ACC112 (cell line): ENCODE measurements around the gene NECTIN1.

Experiments
- H2AFZ ChIP-seq: fragments of 200-600 bp; sonication (generic); one replicate; pipeline ENCODE4 v1.6.0; 2017; ENCODE audit warnings: antibody characterized with exemption, low read length; ENCODE audit not compliant: unreplicated experiment
- H3K27ac ChIP-seq: fragments of 200-600 bp; sonication (generic); 2 replicates; pipeline ENCODE4 v1.5.1; 2014; ENCODE audit warnings: low read depth, mild to moderate bottlenecking, antibody characterized with exemption, low read length, moderate library complexity
- H3K27me3 ChIP-seq: fragments of 200-600 bp; sonication (generic); 2 replicates; pipeline ENCODE4 v1.6.1; 2014; ENCODE audit warnings: mild to moderate bottlenecking, antibody characterized with exemption, low read length, moderate library complexity, mixed read lengths; ENCODE audit not compliant: insufficient read depth
- H3K36me3 ChIP-seq: fragments of 200-600 bp; sonication (generic); 2 replicates; pipeline ENCODE4 v1.6.1; 2016; ENCODE audit warnings: mild to moderate bottlenecking, antibody characterized with exemption, low read length, moderate library complexity, mixed read lengths; ENCODE audit not compliant: insufficient read depth
- H3K4me1 ChIP-seq: fragments of 200-600 bp; sonication (generic); one replicate; pipeline ENCODE4 v1.6.1; 2016; ENCODE audit warnings: low read length, mixed read lengths; ENCODE audit not compliant: insufficient read depth, unreplicated experiment, control insufficient read depth
- H3K4me3 ChIP-seq: fragments of 200-600 bp; sonication (generic); 2 replicates; pipeline ENCODE4 v1.5.1; 2014; ENCODE audit warnings: mild to moderate bottlenecking, low read depth, low read length
- H3K79me2 ChIP-seq: fragments of 200-600 bp; sonication (generic); one replicate; pipeline ENCODE4 v1.6.0; 2016; ENCODE audit warnings: low read length; ENCODE audit not compliant: control insufficient read depth, unreplicated experiment, insufficient read depth

NECTIN1 gene

DNA sequence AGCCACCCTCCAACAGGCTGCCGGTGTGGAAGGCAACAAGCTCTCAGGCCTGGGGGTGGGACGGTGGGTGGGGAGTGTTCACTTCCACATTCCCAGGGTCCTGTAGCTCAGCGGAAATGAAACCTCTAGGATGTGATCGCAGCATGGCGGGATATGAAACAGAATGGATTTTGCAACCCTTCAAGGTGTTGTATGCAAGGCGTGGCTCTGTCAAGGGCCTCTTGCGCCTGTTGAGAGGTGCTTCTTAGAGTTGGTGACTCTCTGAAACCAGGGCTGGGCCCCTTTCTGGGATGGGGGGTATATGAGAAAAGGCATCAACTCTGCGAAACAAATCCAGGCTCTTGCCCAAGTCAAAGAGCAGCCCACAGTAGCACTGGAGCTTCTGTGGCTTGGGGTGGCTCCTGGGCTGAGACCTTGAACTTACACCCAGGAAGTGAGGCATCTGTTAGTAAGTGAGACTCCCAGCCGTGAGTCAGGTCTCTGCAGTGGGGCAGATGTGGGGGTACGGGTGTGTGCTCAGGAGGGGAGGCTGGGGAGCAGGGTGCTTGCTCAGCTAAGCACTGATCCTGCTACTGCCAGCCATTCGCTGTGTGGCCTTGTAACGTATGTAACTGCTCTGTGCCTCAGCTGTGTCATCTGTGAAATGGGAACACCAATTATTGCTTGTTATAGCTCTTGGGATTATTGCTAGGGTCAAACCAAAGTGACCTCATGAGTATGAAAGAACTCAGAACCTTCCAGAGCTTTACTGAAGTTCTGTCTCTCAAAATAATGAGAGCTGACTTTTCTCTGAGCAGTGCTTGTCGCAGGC, 28.3 kb downstream of the NECTIN1 start:
- Histone ChIP-seq H3K27ac (no peak overlapping the region), H3K36me3 (no peaks in the 10 kb centered on the region), H3K27me3 (no peaks in the 10 kb centered on the region), H2AFZ (no peak overlapping the region), H3K79me2 (no peaks in the 10 kb centered on the region), H3K4me1 (peaks cover 13% of the 10 kb centered on the region), H3K4me3 (no peak overlapping the region)

- no peaks in the 10 kb centered on the region for H3K36me3 ChIP-seq
- no peak overlapping the region for H2AFZ ChIP-seq
- H3K79me2 ChIP-seq, result no peaks in the 10 kb centered on the region
- no peak overlapping the region for H3K27ac ChIP-seq
- H3K27me3 ChIP-seq, result no peaks in the 10 kb centered on the region
- no peak overlapping the region for H3K4me3 ChIP-seq
- H3K4me1 ChIP-seq, result peaks cover 13% of the 10 kb centered on the region
Observed at GRCh38 chr11:119700030-119700429, 29.0 kb downstream of the NECTIN1 start.

GRCh38 chr11:119699227-119699626, 29.8 kb downstream of the NECTIN1 start:
- Histone ChIP-seq H3K27me3 (no peaks in the 10 kb centered on the region), H3K27ac (no peak overlapping the region), H3K4me3 (no peak overlapping the region), H2AFZ (no peak overlapping the region), H3K4me1 (peaks cover 16% of the 10 kb centered on the region), H3K79me2 (no peaks in the 10 kb centered on the region), H3K36me3 (no peaks in the 10 kb centered on the region)

DNA sequence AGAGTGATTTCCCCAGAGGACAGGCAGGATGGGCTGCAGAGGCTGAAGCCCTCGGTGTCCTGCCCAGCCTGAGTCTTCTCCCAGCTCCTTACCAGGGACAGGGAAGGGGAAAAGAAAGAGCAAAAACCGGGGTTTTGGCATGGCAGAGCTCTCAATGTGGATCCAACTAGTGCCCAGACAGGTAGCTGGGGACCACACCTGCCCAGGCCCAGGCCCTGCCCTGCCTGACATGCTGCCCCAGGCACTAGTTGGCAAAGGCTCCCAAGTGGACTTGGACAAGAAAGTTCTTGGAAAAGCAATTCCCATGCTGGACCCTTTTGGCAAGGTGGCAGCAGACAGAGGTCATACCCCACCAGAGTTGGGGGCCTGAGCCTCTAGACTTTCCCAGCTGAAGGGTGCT, 31.1 kb downstream of the NECTIN1 start:
- Histone ChIP-seq H3K4me1 (peaks cover 16% of the 10 kb centered on the region), H3K27me3 (no peaks in the 10 kb centered on the region), H3K79me2 (no peaks in the 10 kb centered on the region), H2AFZ (no peak overlapping the region), H3K27ac (no peak overlapping the region), H3K36me3 (no peaks in the 10 kb centered on the region), H3K4me3 (no peak overlapping the region)

GRCh38 chr11:119697445-119697844, 31.6 kb downstream of the NECTIN1 start:
- Histone ChIP-seq H3K4me1 (peaks cover 16% of the 10 kb centered on the region), H3K27me3 (no peaks in the 10 kb centered on the region), H3K27ac (no peak overlapping the region), H3K36me3 (no peaks in the 10 kb centered on the region), H2AFZ (no peak overlapping the region), H3K79me2 (no peaks in the 10 kb centered on the region), H3K4me3 (no peak overlapping the region)

- Histone ChIP-seq H3K4me1 (peaks cover 16% of the 10 kb centered on the region), H3K79me2 (no peaks in the 10 kb centered on the region), H3K27ac (no peak overlapping the region)
Observed at GRCh38 chr11:119696378-119697222, 32.4 kb downstream of the NECTIN1 start.

DNA sequence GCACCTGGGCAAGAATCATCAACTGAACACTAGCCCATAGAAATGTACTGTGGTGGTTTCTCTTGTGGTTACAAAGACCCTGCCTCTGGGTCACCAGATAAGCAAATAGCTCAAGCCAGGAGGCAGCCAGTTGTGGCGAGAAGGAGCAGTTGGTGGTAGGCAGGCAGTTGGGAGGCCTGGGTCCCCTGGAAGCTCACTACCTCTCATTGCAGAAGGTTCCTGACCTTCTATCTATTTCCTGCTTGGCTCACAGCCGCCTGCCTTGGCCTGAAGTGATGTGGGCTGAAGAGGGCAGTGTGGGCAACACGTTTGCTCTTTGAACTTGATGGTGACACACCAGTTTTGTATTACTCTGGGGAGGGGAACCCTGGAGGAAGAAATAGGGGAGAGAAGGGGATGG, 34.7 kb downstream of the NECTIN1 start:
- Histone ChIP-seq H3K27me3 (no peaks in the 10 kb centered on the region), H3K27ac (no peak overlapping the region), H3K79me2 (no peaks in the 10 kb centered on the region), H3K4me3 (no peak overlapping the region), H3K4me1 (peaks cover 4% of the 10 kb centered on the region), H3K36me3 (no peaks in the 10 kb centered on the region), H2AFZ (no peak overlapping the region)

More at GRCh38 chr11:119696378-119697222, 32.4 kb downstream of the NECTIN1 start:
- no peaks in the 10 kb centered on the region for H3K36me3 ChIP-seq
- H2AFZ ChIP-seq, result no peak overlapping the region
- no peak overlapping the region for H3K4me3 ChIP-seq
- no peaks in the 10 kb centered on the region for H3K27me3 ChIP-seq

DNA sequence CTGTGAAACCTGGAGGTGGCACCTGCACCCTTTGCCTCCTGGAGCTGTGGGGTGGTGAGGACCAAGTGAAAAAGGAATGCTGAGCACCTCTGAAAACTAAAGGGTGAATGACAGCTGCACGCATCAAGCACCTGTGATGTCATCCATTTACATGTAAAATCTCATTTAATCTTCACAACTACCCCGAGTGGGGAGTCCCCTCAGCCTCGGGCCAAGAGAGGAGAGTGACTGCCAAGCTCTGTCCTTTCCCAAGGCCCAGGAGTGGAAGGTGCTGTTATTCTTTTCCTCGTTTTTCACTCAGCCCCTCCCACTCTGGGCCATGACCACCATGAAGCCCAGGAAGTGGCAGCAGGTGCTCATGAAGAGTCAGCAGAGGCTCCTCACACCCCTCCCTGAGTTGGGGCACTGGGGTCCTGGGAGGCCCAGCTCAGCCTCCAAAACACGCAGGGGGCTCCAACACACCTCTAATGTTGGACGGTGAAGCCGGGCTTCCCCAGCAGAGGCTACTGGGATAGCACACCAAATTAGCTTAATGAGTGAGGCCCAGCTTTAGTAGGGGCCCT, 35.7 kb downstream of the NECTIN1 start:
- Histone ChIP-seq H3K27me3 (no peaks in the 10 kb centered on the region), H3K4me3 (no peak overlapping the region), H3K4me1 (peaks cover 3% of the 10 kb centered on the region), H2AFZ (no peak overlapping the region), H3K27ac (no peak overlapping the region), H3K79me2 (no peaks in the 10 kb centered on the region), H3K36me3 (no peaks in the 10 kb centered on the region)

GRCh38 chr11:119692540-119692820, 36.5 kb downstream of the NECTIN1 start:
- no peak overlapping the region for H2AFZ ChIP-seq
- no peaks in the 10 kb centered on the region for H3K27me3 ChIP-seq
- H3K36me3 ChIP-seq, result no peaks in the 10 kb centered on the region
- H3K4me3 ChIP-seq, result no peak overlapping the region
- H3K27ac ChIP-seq, result no peak overlapping the region
- H3K4me1 ChIP-seq, result peaks cover 3% of the 10 kb centered on the region
- no peaks in the 10 kb centered on the region for H3K79me2 ChIP-seq

- H3K27me3 ChIP-seq, result no peaks in the 10 kb centered on the region
- no peak overlapping the region for H3K27ac ChIP-seq
- no peaks in the 10 kb centered on the region for H3K79me2 ChIP-seq
- H2AFZ ChIP-seq, result no peak overlapping the region
- H3K36me3 ChIP-seq, result no peaks in the 10 kb centered on the region
- H3K4me3 ChIP-seq, result no peak overlapping the region
- H3K4me1 ChIP-seq, result peaks cover 3% of the 10 kb centered on the region
Observed at GRCh38 chr11:119691701-119692539, 37.1 kb downstream of the NECTIN1 start.
